GM21717 (cell line): Measurements from ENCODE around the gene LPP.

ENCODE experiments used
- ATAC-seq: cut with Tn5 transposase; IDR thresholded peaks from one replicate; pipeline ENCODE4 v1.9.1; 2021; ENCODE audit warnings: mild to moderate bottlenecking, moderate library complexity; ENCODE audit not compliant: unreplicated experiment

The LPP gene

GRCh38 chr3:188244395-188244861, 90.5 kb downstream of the LPP start:
- no peak for ATAC-seq

GRCh38 chr3:188246905-188247304, 92.9 kb downstream of the LPP start:
- ATAC-seq, result no peak

DNA sequence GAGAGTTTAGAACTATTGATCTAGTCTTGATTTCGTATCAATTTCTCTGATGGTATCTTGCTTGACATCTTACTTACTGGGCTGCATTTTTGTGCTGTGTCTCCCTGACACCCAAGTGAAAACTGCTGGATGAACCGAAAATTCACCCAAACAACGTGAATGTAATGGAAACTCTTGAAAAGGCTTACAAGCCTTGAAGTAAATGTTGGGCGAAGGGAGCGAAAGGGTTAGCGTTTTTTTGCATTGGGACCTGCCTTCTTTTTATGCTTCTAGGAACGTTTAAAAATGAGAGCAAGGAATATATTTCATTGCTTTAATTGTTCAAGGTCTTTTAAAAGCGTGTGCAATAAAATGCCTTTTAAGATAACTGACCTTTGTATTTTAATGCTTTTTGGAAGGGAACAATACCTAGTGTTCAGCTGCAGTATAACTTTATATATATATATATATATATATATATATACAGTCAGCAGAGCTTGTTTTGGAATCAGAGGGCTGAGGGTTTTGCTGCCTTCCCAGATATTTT, 94.1 kb downstream of the LPP start:
- no peak for ATAC-seq

GRCh38 chr3:188253123-188253793, 99.3 kb downstream of the LPP start:
- no peak for ATAC-seq

- ATAC-seq, result no peak
These were observed 100.0 kb downstream of the LPP start for GRCh38 chr3:188253800-188254452.

GRCh38 chr3:188254520-188255070, 100.6 kb downstream of the LPP start:
- no peak for ATAC-seq

DNA sequence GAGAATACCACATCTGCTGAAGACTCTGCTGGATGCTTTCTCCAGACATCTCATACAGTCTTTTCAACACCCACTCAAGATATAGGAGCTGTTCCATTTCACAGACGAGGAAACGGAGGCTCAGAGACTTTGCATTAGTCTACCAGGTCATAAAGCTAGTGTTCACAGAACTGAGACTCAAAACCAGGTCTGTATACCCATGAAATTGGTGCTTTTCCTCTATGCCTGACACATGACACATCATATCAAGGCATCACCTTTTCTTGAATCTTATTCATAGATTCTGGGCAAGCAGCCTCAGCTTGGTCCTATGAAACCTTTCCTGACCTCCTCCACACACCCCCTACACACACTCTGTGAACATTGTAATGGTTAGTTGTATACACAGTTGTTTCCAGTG, 101.2 kb downstream of the LPP start:
- no peak for ATAC-seq

GRCh38 chr3:188256758-188257157, 102.8 kb downstream of the LPP start:
- no peak for ATAC-seq

- no peak for ATAC-seq
These were observed 103.5 kb downstream of the LPP start for GRCh38 chr3:188257384-188258026.

DNA sequence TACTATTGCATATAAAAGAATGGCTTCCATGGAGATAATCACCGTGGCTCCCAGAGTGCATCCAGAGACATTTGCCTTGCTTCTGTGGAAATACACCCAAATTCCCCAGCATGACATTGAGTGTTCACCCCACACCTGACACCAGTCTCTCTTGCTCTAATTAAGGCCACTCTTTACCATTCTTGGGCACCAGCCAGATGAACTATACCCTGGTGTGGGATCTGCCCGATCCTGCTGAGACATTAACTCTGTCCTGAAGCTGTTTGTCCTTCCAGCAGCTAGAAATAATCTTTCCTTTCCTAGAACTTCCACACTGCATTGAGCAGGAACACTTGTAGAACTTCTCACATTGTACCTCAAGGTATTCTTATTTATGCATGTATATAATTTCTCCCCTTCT, 105.2 kb downstream of the LPP start:
- ATAC-seq, result no peak

GRCh38 chr3:188259596-188259995, 105.6 kb downstream of the LPP start:
- no peak for ATAC-seq

DNA sequence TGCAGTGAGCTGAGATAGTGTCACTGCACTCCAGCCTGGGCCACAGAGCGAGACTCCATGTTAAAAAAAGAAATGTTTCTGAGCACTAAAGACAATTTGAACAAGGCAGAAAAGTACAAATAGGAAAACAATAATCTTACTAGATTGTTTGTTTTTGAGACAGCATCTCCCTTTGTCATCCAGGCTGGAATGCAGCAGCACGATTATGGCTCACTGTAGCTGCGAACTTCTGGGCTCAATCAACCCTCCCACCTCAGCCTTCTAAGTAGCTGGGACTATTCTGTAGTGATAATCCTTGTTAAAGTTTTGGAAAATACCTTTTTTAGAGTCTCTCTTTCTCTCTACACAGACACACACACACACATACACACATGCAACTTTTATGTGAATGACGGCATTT, 107.1 kb downstream of the LPP start:
- no peak for ATAC-seq

GRCh38 chr3:188262488-188262887, 108.5 kb downstream of the LPP start:
- ATAC-seq, result no peak

DNA sequence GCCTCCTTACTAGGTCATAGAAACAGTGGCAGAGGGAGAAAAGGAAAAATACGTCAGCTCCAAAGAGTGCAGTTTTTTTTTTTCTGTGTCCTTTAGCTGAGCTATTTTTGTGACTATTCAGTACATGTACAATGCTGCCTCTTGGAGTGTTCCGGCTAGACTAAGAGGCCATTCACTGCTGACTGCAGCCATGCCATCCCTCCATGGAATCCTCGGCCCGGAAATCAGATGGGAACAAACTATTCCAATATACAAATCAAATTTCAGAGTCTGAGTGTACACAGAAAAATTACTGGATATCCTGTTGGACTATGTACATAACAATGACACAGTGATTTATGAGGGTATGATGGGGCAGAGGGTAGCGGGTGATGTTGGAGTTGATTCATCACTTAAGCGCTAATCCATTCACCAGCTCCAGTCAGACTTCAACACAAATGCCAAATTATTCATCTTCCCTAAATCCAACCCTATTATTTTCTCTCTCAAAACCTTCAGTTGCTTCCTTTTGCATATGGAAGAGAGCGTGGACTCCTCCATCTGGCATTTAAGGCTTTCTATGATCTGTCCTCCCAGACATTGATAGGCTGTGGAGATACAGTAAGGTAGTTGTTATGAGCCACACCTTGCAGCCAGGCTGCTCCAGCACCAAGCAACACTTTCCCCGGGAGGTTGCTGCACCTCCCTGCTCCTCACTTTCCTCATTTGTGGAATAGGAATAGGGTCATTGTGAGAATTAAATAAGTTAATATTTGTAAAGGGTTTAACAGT, 109.1 kb downstream of the LPP start:
- no peak for ATAC-seq

DNA sequence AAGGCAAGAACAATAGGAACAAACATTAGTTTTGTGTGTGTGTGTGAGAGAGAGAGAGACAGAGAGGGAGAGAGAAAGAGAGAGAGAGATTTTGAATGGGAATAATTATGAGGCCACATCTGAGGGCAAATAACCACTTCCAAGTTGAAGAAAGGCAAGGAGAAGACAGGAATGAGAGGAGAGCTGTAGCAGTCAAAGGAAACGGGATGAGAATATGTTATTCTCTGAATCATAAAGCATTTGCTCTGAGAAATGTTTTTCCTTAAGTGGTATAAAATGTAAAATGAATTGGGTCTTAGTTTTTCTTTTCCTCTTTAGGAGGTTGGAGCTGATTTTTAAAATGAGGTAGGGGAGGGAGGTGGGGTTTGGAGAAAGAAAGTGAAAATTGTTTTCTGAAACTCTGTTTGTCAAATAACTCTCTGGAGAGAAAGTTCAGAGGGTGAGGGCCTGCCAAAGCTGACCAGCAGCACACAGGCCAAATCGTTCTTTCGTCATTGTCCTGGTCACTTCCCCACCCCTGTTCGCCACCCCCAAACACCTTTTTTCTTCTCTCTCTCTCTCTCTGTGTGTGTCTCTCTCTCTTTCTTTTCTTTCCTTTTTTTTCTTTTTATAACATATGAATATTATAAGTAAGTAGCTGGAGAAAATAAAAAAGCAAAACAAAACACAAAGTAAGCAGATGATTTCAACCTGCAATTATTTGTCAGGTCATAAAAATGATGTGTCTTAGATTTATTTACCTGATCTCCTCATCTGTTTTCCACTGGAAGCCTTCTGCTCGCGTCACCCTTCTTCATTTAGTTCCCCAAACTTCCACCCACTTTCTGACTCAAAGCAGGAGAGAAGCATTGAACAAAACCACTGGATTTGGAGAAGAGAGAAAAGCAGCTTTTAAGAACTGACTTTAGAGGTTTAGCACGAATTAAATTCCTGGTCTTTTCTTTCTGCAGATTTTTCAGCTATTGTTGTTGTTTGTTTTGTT, 110.6 kb downstream of the LPP start:
- no peak for ATAC-seq

GRCh38 chr3:188266562-188267274, 112.8 kb downstream of the LPP start:
- no peak for ATAC-seq

DNA sequence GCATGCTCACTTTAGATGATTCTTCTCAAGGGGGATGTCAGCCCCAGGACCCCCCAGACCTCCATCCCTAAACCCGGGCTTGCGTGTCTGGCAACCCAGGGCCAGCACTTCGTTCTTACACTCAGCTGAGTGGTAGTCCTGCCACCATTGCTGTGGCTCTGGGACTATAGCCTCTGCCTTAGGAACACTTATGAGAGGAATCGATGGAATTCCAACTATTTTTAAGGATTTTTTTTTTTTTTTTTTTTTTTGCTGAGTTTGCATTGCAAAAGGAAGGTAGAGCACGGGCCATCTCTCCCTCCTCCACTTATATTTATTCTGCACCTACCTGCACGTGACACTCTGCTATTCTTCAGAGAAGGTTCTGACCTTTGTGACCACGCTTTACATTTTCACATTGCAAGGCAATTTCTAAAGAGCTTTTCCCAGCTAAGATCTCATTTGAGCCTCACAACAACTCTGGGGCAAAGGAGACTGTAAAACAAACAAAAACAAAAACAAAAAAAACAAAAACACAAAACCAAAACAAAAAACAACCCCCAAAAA, 113.9 kb downstream of the LPP start:
- no peak for ATAC-seq

DNA sequence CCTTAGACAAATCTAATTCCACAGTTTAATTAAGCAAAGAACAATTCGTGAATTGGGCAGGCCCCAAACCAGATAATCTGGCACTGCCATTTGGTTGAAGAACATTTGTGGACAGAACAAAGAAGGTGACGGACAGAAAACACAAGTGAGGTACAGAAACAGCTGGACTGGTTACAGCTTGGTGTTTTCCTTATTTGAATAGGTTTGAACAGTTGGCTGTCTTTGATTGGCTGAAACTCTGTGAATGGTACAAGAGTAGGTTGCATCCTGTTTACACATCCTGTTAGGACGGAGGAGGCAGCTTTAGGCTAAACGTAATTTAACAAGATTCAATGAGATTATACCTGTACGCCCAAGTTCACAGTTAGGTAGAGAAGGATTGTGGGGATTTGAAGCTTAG, 114.4 kb downstream of the LPP start:
- ATAC-seq, result no peak

GRCh38 chr3:188269040-188269439, 115.1 kb downstream of the LPP start:
- no peak for ATAC-seq
